Calu3 (cell line): Measurements from ENCODE around the gene RPP25L. TPM values are rescaled to one million over a fixed set of nuclear protein-coding genes. Genes with fewer than 3 reads are reported as not detected.

Experiments
- Bru-seq: library from RNA; stranded (reverse); fragments of 400-500 nt; gene quantifications from one replicate; lab custom pipeline; 2021; lab: Mats Ljungman, UMichigan
- BruChase-seq, 2 experiments: library from RNA; stranded (reverse); fragments of 400-500 nt; gene quantifications; one replicate each; lab custom pipeline; 2021; lab: Mats Ljungman, UMichigan
- BruUV-seq: library from RNA; stranded (reverse); fragments of 400-500 nt; replicated peaks from 2 replicates; lab custom pipeline; 2021; lab: Mats Ljungman, UMichigan
- CTCF ChIA-PET: fragments of 300-600 bp; sonication (Branson Sonifier 250); formaldehyde crosslinking; loops from one replicate; lab custom pipeline; 2022; ENCODE audit warnings: antibody characterized with exemption; lab: Charles Lee
- DNase-seq: peaks from one replicate; pipeline ENCODE4 v3.0.0; 2022
- H3K27ac Mint-ChIP-seq: one replicate; pipeline ENCODE4 v1.8.0; 2022; ENCODE audit warnings: mixed read lengths; ENCODE audit not compliant: unreplicated experiment
- H3K27me3 Mint-ChIP-seq: one replicate; pipeline ENCODE4 v1.8.0; 2022; ENCODE audit warnings: mixed read lengths; ENCODE audit not compliant: unreplicated experiment
- H3K36me3 Mint-ChIP-seq: one replicate; pipeline ENCODE4 v1.8.0; 2022; ENCODE audit warnings: mild to moderate bottlenecking, moderate library complexity, mixed read lengths; ENCODE audit not compliant: insufficient read depth, unreplicated experiment
- H3K4me1 Mint-ChIP-seq: one replicate; pipeline ENCODE4 v1.8.0; 2022; ENCODE audit warnings: mild to moderate bottlenecking, low read depth, mixed read lengths; ENCODE audit not compliant: unreplicated experiment
- H3K4me3 Mint-ChIP-seq: one replicate; pipeline ENCODE4 v1.8.0; 2022; ENCODE audit warnings: mild to moderate bottlenecking, low read depth, moderate library complexity, mixed read lengths; ENCODE audit not compliant: unreplicated experiment
- H3K9me3 Mint-ChIP-seq: one replicate; pipeline ENCODE4 v1.8.0; 2022; ENCODE audit warnings: low read depth, mixed read lengths; ENCODE audit not compliant: unreplicated experiment
- intact Hi-C: fragments of 100-400 bp; cut with micrococcal nuclease; formaldehyde crosslinking; loops from one replicate; pipeline ENCODE4 v1.10.0; 2022; ENCODE audit not compliant: unreplicated experiment
- long read RNA-seq: library from polyadenylated mRNA; stranded (forward); transcript quantifications from one replicate; pipeline ENCODE4 v2.0.0, GENCODE V29; 2022
- total RNA-seq: library from RNA; stranded (reverse); gene quantifications from 2 replicates; pipeline ENCODE4 v1.2.3, GENCODE V29; 2022
- TF ChIP-seq, protein P1 (sequence below): fragments of 200-600 bp; IDR thresholded peaks from one replicate; pipeline ENCODE4 v1.8.0; 2022; ENCODE audit warnings: antibody characterized with exemption; ENCODE audit not compliant: unreplicated experiment

RPP25L gene, protein sequence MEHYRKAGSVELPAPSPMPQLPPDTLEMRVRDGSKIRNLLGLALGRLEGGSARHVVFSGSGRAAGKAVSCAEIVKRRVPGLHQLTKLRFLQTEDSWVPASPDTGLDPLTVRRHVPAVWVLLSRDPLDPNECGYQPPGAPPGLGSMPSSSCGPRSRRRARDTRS
- total RNA-seq (17.6 and 19.9 TPM in 2 replicates), Bru-seq, nascent RNA (percentile 49 among the genes with signal in this experiment), BruChase-seq, experiment 1, labeled RNA remaining after a 6-hour chase (percentile 68 among the genes with signal in this experiment), BruChase-seq, experiment 2, labeled RNA remaining after a 2-hour chase (percentile 66 among the genes with signal in this experiment)
- long read RNA-seq, transcript RPP25L-202 (2 exons, 888 nt) = major isoform, 17 of 27 reads
- long read RNA-seq, transcript RPP25L-201 (2 exons, 1,092 nt) = minor isoform, 8 of 27 reads
- long read RNA-seq, partial matches to known transcripts = 2 of 27 reads
- long read RNA-seq, other reads (novel, unspliced or antisense) = 0 of 27 reads

DNA sequence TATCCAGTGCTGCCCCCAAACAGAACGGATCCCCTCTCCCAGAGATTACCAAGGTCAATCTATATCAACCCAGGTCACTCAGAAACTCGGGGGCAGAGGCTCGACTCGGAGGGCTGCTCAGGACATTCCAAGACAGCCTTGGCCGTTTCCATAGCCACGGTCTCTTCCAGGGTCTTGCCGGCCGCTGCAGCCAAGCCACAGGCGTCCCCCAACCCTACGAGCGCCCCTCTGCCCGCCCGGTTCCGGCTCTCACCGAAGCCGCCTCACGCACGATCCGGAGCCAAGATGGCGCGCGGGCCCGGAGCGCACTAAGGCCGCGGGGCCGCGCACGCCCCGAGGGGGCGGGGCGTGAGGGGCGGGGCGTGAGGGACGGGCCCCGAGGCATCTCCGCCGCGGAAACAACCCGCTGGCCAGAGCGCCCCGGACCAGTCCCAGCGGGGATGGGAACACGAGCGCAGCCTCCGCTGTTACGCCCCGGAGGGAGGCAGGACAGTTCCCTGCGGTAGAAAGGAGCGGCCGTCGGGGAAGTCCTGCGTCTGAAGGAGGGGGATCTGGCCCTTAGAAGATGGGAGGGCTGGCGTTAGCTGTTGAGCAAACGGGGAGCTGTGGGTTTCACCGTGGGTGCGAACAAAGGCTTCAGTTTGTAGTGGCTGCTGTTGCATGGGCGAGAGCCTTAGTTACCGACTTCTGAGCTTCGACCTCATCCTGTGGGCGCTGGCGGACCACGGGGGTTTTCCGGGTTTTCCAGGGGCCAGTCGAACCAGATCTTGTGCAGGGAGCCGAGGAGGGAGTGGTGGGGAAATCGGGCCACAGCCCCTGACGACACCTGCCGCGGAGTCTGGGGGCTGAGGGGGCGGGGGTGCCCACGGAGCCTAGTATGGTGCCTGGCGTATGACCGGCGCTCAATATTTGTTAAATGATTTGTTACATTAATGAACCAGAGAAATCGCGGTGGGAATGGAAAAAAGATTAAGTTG lies at the start of gene RPP25L:
TSS of gene RPP25L (minus strand) at position 287 of the 977 bp plus-strand sequence. CDS start 801 bp downstream, outside the sequence.
- TF ChIP-seq, protein P1, sequence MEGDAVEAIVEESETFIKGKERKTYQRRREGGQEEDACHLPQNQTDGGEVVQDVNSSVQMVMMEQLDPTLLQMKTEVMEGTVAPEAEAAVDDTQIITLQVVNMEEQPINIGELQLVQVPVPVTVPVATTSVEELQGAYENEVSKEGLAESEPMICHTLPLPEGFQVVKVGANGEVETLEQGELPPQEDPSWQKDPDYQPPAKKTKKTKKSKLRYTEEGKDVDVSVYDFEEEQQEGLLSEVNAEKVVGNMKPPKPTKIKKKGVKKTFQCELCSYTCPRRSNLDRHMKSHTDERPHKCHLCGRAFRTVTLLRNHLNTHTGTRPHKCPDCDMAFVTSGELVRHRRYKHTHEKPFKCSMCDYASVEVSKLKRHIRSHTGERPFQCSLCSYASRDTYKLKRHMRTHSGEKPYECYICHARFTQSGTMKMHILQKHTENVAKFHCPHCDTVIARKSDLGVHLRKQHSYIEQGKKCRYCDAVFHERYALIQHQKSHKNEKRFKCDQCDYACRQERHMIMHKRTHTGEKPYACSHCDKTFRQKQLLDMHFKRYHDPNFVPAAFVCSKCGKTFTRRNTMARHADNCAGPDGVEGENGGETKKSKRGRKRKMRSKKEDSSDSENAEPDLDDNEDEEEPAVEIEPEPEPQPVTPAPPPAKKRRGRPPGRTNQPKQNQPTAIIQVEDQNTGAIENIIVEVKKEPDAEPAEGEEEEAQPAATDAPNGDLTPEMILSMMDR = no peak
- no peaks in the 10 kb centered on the region for H3K9me3 Mint-ChIP-seq
- no TSS peak for BruUV-seq
- CTCF ChIA-PET = interaction anchor here (1.0 kb wide), 1 partner anchor 22 kb away, joined by 3 read pairs; no protein-coding TSS in a partner anchor
- no peaks in the 10 kb centered on the region for H3K4me1 Mint-ChIP-seq
- intact Hi-C loops = loop anchor here (1.0 kb wide), 1 partner anchor 22 kb away; no protein-coding TSS in a partner anchor
- H3K4me3 Mint-ChIP-seq = peak within 1 kb of the TSS; percentile 86
- H3K27me3 Mint-ChIP-seq = no peaks in the 10 kb centered on the region
- peak within 1 kb of the TSS; percentile 79 for H3K27ac Mint-ChIP-seq
- peaks cover 16% of the 10 kb centered on the region for H3K36me3 Mint-ChIP-seq
- peak; percentile 84 for DNase-seq

DNA sequence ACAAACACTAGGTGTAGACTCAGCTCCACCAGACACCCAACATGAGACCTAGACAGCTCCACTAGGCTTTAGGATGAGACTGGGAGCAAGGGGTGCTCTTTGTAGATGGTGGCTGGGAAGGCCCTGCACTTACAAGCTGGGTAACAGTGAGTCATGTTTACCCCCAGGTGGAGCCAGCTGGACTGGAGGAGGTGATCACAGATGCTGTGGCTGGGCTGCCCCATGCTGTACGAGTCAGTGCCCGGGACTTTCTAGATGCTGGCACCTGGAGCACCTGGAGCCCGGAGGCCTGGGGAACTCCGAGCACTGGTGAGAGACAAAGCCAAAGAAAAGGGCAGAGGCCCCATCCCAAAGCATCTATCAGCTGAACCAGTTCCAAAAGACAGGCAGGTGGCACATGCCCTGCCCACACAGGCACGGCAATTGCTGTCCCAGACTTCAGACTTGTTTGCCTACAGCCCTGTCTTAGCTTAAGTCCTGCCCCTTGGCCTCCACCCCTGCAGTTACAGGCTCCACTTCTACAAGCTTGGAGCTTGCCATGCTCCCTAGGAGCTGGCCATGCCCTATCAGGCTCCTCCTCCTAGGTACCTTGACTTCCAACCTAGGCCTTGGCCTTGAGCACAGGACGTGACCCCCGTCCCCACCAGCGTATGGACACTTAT lies 47.8 kb upstream of the RPP25L start:
- no peak overlapping the region for H3K4me3 Mint-ChIP-seq
- peaks cover 2% of the 10 kb centered on the region for H3K36me3 Mint-ChIP-seq
- no peaks in the 10 kb centered on the region for H3K9me3 Mint-ChIP-seq
- CTCF ChIA-PET = no interaction called here
- no peak overlapping the region for H3K27ac Mint-ChIP-seq
- intact Hi-C loops = no loop called here
- TF ChIP-seq, protein P1 = no peak
- no peak for DNase-seq
- no peaks in the 10 kb centered on the region for H3K4me1 Mint-ChIP-seq
- peaks cover 6% of the 10 kb centered on the region for H3K27me3 Mint-ChIP-seq
- BruUV-seq = no TSS peak

DNA sequence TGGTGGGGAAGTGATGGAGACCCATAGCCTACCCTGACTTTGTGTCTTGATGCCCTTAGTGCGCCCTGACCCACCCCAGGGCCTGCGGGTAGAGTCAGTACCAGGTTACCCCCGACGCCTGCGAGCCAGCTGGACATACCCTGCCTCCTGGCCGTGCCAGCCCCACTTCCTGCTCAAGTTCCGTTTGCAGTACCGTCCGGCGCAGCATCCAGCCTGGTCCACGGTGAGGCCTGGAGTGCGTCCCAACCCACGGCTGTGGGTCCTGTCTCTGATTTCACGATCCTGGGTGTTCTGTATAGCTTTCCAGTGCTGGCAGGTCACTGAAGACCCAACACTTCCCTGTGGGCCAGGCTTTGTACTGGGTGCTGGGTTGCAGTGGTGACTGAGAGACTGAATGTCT lies 46.6 kb upstream of the RPP25L start:
- H3K27me3 Mint-ChIP-seq = peaks cover 19% of the 10 kb centered on the region
- no peaks in the 10 kb centered on the region for H3K9me3 Mint-ChIP-seq
- CTCF ChIA-PET = no interaction called here
- no peaks in the 10 kb centered on the region for H3K4me1 Mint-ChIP-seq
- BruUV-seq = no TSS peak
- H3K27ac Mint-ChIP-seq = no peak overlapping the region
- H3K36me3 Mint-ChIP-seq = peaks cover 5% of the 10 kb centered on the region
- intact Hi-C loops = no loop called here
- no peak overlapping the region for H3K4me3 Mint-ChIP-seq
- TF ChIP-seq, protein P1 = no peak
- no peak for DNase-seq

DNA sequence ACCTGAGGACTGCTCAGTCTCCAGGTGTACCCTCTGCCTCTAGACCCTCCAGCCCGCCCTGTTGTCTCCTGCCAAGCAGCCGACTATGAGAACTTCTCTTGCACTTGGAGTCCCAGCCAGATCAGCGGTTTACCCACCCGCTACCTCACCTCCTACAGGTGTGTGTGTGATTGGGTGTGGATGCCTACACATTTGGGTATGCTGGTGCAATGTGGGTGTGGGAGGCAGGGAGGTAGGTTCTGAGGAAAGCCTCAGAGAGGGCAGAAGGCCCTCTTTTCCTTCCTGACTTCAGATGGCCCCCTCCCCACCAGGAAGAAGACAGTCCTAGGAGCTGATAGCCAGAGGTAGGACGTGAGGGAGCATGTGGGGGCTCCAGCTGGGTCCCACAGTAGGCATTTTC lies 45.1 kb upstream of the RPP25L start:
- H3K9me3 Mint-ChIP-seq = no peaks in the 10 kb centered on the region
- no peak overlapping the region for H3K4me3 Mint-ChIP-seq
- CTCF ChIA-PET = no interaction called here
- H3K27ac Mint-ChIP-seq = no peak overlapping the region
- intact Hi-C loops = no loop called here
- BruUV-seq = no TSS peak
- peaks cover 9% of the 10 kb centered on the region for H3K36me3 Mint-ChIP-seq
- TF ChIP-seq, protein P1 = no peak
- peaks cover 13% of the 10 kb centered on the region for H3K4me1 Mint-ChIP-seq
- DNase-seq = no peak
- H3K27me3 Mint-ChIP-seq = peaks cover 20% of the 10 kb centered on the region
